Lower lobe of right lung (tissue), 2 donors: ENCODE data around the gene ZNF853. TPM values are rescaled to one million over a fixed set of nuclear protein-coding genes. Genes with fewer than 3 reads are reported as not detected.

Experiments used
- ATAC-seq, 2 donors: fragments of 200-7000 bp; cut with Tn5 transposase; one replicate each; pipeline ENCODE4 v1.9.1; 2020 to 2022; ENCODE audit warnings: mild to moderate bottlenecking in 2 of 2, moderate library complexity in 2 of 2
- DNase-seq: peaks from one replicate; pipeline ENCODE4 v3.0.0-alpha.2; 2020
- H3K27ac ChIP-seq: fragments of 200-600 bp; one replicate; pipeline ENCODE4 v1.8.0; 2022
- H3K27me3 ChIP-seq: fragments of 200-600 bp; one replicate; pipeline ENCODE4 v1.8.0; 2022; ENCODE audit warnings: low read depth
- H3K36me3 ChIP-seq: fragments of 200-600 bp; one replicate; pipeline ENCODE4 v1.8.0; 2022; ENCODE audit warnings: mild to moderate bottlenecking
- H3K4me1 ChIP-seq: fragments of 200-600 bp; one replicate; pipeline ENCODE4 v1.8.0; 2022
- H3K4me3 ChIP-seq: fragments of 200-600 bp; one replicate; pipeline ENCODE4 v1.8.0; 2022; ENCODE audit warnings: mild to moderate bottlenecking
- H3K9me3 ChIP-seq: fragments of 200-600 bp; one replicate; pipeline ENCODE4 v1.8.0; 2022
- intact Hi-C: fragments of 100-400 bp; cut with DNase I; formaldehyde crosslinking; loops from one replicate; pipeline ENCODE4 v1.11.0; 2022
- total RNA-seq: library from RNA; stranded (reverse); fragmentation: NEBNext Ultra II Directional; extraction: Animal tissue kit (Norgen Biotek cat#: 25700); gene quantifications from one replicate; pipeline ENCODE4 v1.2.1, GENCODE V29; 2021
- TF ChIP-seq, protein P1 (sequence below): fragments of 200-600 bp; IDR thresholded peaks from one replicate; pipeline ENCODE4 v1.8.0; 2022; ENCODE audit warnings: antibody characterized with exemption, mild to moderate bottlenecking
- donor health status: DM: no; HTN: yes; CAD: no; lungs with severe emphysema.

Gene ZNF853
- total RNA-seq, 1 donor from 2014 or later = 4.4 TPM

DNA sequence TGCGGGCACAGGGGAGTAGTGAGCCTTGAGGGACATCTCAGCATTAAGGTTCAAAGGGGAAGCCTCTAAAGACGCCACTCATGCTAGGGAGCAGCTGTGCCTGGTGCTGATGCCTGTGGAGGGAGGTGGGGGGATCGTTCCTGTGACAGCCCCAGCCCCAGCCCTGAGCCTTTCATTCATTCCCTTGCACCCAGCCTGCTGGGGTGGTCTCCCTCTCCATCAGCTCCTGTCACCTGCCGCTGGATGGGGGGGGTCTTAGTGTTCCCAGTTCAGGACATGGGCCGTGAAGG, 33.4 kb downstream of the ZNF853 start:
- peaks cover 89% of the 10 kb centered on the region for H3K36me3 ChIP-seq
- no peaks in the 10 kb centered on the region for H3K4me1 ChIP-seq
- H3K27me3 ChIP-seq = no peaks in the 10 kb centered on the region
- ATAC-seq = no peak
- intact Hi-C loops = no loop called here
- DNase-seq = no peak
- H3K9me3 ChIP-seq = peaks cover 6% of the 10 kb centered on the region
- no peak overlapping the region for H3K4me3 ChIP-seq
- no peak overlapping the region for H3K27ac ChIP-seq
- TF ChIP-seq, protein P1, sequence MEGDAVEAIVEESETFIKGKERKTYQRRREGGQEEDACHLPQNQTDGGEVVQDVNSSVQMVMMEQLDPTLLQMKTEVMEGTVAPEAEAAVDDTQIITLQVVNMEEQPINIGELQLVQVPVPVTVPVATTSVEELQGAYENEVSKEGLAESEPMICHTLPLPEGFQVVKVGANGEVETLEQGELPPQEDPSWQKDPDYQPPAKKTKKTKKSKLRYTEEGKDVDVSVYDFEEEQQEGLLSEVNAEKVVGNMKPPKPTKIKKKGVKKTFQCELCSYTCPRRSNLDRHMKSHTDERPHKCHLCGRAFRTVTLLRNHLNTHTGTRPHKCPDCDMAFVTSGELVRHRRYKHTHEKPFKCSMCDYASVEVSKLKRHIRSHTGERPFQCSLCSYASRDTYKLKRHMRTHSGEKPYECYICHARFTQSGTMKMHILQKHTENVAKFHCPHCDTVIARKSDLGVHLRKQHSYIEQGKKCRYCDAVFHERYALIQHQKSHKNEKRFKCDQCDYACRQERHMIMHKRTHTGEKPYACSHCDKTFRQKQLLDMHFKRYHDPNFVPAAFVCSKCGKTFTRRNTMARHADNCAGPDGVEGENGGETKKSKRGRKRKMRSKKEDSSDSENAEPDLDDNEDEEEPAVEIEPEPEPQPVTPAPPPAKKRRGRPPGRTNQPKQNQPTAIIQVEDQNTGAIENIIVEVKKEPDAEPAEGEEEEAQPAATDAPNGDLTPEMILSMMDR = no peak

DNA sequence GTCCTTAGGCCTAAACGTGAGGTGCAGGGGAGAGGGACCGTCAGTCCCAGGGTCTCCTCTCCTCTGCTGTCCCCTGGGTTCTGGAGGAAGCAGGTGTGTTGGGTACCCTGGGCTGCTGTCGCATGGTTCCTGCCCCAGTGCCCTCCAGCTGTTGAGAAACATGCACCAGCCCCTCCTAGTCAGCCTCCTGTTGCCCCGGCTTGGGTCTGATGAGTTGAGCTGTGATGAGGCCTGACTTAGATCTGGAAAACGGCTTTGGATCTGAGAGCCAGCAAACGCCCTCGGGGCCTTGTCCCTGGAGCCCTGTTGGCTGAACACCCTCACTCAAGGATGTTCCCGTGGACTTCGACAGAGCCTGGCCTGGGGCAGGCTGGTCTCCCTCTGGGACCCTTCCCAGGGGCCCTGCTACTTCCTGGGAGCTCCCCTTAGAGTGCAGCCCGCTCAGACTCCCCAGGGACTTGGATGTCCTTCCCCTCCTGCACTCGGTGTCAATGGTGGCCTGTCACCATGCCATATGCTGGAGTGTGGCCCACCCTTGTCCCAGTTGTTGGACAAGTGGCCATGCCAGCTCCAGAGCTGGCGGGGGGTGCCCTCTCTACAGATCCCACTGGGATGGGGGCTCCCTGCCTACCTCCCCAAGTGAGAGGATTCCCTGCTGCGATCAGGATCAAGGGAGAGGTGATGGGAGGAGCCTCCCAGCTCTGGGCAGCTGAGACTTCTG, 34.0 kb downstream of the ZNF853 start:
- H3K4me1 ChIP-seq = no peaks in the 10 kb centered on the region
- TF ChIP-seq, protein P1 = no peak
- intact Hi-C loops = no loop called here
- ATAC-seq (no peak), DNase-seq (peak; percentile 36)
- H3K4me3 ChIP-seq = no peak overlapping the region
- peaks cover 87% of the 10 kb centered on the region for H3K36me3 ChIP-seq
- H3K27ac ChIP-seq = no peak overlapping the region
- H3K27me3 ChIP-seq = no peaks in the 10 kb centered on the region
- peaks cover 6% of the 10 kb centered on the region for H3K9me3 ChIP-seq

DNA sequence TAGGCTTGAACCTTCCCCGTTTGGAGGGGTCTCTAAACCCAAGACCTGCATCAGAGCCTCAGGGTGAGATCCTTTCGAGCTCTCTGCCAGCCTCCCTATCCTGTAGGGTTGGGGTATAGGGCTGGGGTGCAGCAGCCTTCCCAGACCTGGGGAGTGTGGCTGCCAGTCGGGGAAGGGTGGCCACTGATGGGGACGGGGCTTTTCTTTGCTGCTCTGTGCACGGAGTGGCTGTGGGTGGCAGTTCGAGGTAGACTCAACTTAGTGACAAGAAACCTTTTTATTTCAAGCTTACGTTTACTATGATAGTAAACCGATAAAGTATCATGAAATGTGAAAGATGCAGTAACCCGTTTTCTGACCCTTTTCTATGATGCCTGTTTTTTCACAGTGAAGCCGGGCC, 34.7 kb downstream of the ZNF853 start:
- peaks cover 87% of the 10 kb centered on the region for H3K36me3 ChIP-seq
- no peaks in the 10 kb centered on the region for H3K4me1 ChIP-seq
- intact Hi-C loops = no loop called here
- H3K27ac ChIP-seq = no peak overlapping the region
- no peak overlapping the region for H3K4me3 ChIP-seq
- no peak for ATAC-seq
- peaks cover 6% of the 10 kb centered on the region for H3K9me3 ChIP-seq
- H3K27me3 ChIP-seq = no peaks in the 10 kb centered on the region
- DNase-seq = no peak
- TF ChIP-seq, protein P1 = no peak

DNA sequence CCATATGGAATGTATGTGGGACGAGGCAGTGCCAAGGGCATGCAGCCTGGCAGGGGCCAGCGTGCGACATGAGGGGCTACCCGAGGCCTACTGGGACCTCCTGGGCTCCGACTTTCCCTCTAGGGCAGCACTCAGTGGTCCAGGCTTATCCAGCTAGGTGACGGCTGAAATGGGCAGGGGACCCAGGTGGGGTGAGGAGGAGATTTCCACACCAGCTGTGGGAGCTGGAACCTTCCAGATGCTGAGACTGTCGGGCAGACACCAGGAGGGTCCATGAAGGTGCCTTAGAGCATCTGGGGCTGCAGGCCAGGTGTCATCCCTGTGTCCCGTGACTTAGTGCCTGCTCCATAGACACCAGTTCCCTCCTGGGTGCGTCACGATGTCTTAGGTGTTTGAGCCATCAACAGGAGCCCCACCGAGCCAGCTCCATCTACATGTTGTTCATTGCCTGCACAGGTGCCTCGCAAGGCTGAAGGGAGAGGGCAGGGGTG, 35.2 kb downstream of the ZNF853 start:
- intact Hi-C loops = no loop called here
- no peak overlapping the region for H3K27ac ChIP-seq
- H3K4me3 ChIP-seq = no peak overlapping the region
- H3K36me3 ChIP-seq = peaks cover 87% of the 10 kb centered on the region
- H3K4me1 ChIP-seq = no peaks in the 10 kb centered on the region
- ATAC-seq (no peak), DNase-seq (no peak)
- TF ChIP-seq, protein P1 = no peak
- H3K27me3 ChIP-seq = no peaks in the 10 kb centered on the region
- H3K9me3 ChIP-seq = peaks cover 6% of the 10 kb centered on the region

DNA sequence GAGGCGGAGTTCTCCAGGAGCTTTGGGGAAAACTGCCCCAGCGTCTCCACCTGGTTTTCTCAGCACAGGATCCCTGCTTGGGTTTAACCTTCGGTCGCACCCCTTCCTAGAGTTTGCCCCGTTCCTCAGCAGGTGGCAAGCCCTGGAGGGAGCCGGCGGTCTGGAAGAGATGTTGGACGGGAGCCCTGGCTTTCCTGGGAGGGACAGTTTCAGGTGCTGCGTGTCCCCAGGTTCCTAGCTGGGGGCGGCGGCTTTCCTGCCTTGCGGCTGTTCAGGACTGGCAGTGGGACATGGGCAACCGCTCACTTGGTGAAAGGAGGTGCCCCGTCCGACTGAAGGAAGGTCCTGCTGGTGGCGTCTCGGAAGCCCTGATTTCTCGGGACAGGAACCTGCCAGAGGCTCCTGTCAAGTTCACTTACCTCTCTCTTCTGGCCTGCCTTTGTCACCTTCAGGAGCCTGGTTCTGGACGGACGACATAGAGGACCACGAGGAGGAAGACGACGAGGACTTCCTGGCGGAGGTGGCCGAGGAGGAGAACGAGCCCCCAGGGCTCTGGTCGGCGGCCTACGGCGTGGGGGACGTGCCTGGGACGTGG, 36.5 kb downstream of the ZNF853 start:
- no peak for DNase-seq
- Histone ChIP-seq H3K27me3 (no peaks in the 10 kb centered on the region), H3K9me3 (peaks cover 6% of the 10 kb centered on the region), H3K4me3 (no peak overlapping the region), H3K4me1 (no peaks in the 10 kb centered on the region), H3K36me3 (peaks cover 74% of the 10 kb centered on the region), H3K27ac (no peak overlapping the region)
- intact Hi-C loops = no loop called here
- ATAC-seq = no peak
- TF ChIP-seq, protein P1 = no peak
